GM21360 (cell line): Measurements from ENCODE around the gene GRM3.

Experiments used
- ATAC-seq: cut with Tn5 transposase; IDR thresholded peaks from one replicate; pipeline ENCODE4 v1.9.1; 2021; ENCODE audit warnings: mild to moderate bottlenecking, moderate library complexity; ENCODE audit not compliant: unreplicated experiment

Gene GRM3

GRCh38 chr7:86689363-86689762 lies 45.7 kb downstream of the GRM3 start:
- no peak for ATAC-seq

- ATAC-seq = no peak
Observed at GRCh38 chr7:86692755-86693154, 49.0 kb downstream of the GRM3 start.

- no peak for ATAC-seq
Observed at GRCh38 chr7:86706406-86706805, 62.7 kb downstream of the GRM3 start.

- ATAC-seq = no peak
Observed at GRCh38 chr7:86708031-86708680, 64.4 kb downstream of the GRM3 start.

GRCh38 chr7:86720306-86720705 lies 76.6 kb downstream of the GRM3 start:
- ATAC-seq = peak; percentile 54

GRCh38 chr7:86733783-86734182 lies 90.1 kb downstream of the GRM3 start:
- ATAC-seq = no peak

GRCh38 chr7:86745013-86745745 lies 101.5 kb downstream of the GRM3 start:
- no peak for ATAC-seq

GRCh38 chr7:86747698-86748097 lies 104.0 kb downstream of the GRM3 start:
- ATAC-seq = no peak

GRCh38 chr7:86748201-86748600 lies 104.5 kb downstream of the GRM3 start:
- ATAC-seq = no peak

GRCh38 chr7:86748843-86749719 lies 105.4 kb downstream of the GRM3 start:
- peak; percentile 78 for ATAC-seq

- no peak for ATAC-seq
Observed at GRCh38 chr7:86749741-86750665, 106.3 kb downstream of the GRM3 start.

GRCh38 chr7:86760236-86760635 lies 116.5 kb downstream of the GRM3 start:
- no peak for ATAC-seq

- ATAC-seq = no peak
Observed at GRCh38 chr7:86762129-86762528, 118.4 kb downstream of the GRM3 start.

- ATAC-seq = no peak
Observed at GRCh38 chr7:86765931-86766330, 122.2 kb downstream of the GRM3 start.

GRCh38 chr7:86768394-86768793 lies 124.7 kb downstream of the GRM3 start:
- peak; percentile 46 for ATAC-seq

- ATAC-seq = peak; percentile 92
Observed at GRCh38 chr7:86768967-86769760, 125.5 kb downstream of the GRM3 start.

- ATAC-seq = peak; percentile 36
Observed at GRCh38 chr7:86773309-86773708, 129.6 kb downstream of the GRM3 start.

GRCh38 chr7:86775203-86775602 lies 131.5 kb downstream of the GRM3 start:
- no peak for ATAC-seq

- ATAC-seq = no peak
Observed at GRCh38 chr7:86776136-86776535, 132.4 kb downstream of the GRM3 start.

- ATAC-seq = no peak
Observed at GRCh38 chr7:86778271-86778670, 134.6 kb downstream of the GRM3 start.
